SK-N-MC (cell line): ENCODE data around the gene ESD.
"Not testable (repeated sequence)": the region's sequence is repeated elsewhere in the genome, so short reads cannot be mapped to it uniquely, and the experiment has no call there.

Source experiments
- DNase-seq: peaks from one replicate; pipeline ENCODE4 v3.0.0-alpha.2; 2011; ENCODE audit warnings: low read depth, low spot score
- H3K27ac ChIP-seq: fragments of 200-600 bp; sonication (generic); 2 replicates; pipeline ENCODE4 v1.5.1; 2016; ENCODE audit warnings: mixed run types
- H3K36me3 ChIP-seq: fragments of 200-600 bp; sonication (generic); 2 replicates; pipeline ENCODE4 v1.6.1; 2017; ENCODE audit warnings: antibody characterized with exemption, low read length, mixed read lengths; ENCODE audit not compliant: insufficient read depth
- H3K4me3 ChIP-seq: fragments of 200-600 bp; sonication (generic); 2 replicates; pipeline ENCODE4 v1.5.1; 2016
- H3K9ac ChIP-seq: fragments of 200-600 bp; sonication (generic); 2 replicates; pipeline ENCODE4 v1.8.0; 2017; ENCODE audit warnings: mixed run types, mixed read lengths; ENCODE audit not compliant: insufficient read length
- H3K9me3 ChIP-seq: fragments of 200-600 bp; sonication (generic); 2 replicates; pipeline ENCODE4 v1.6.1; 2017; ENCODE audit warnings: low read depth, mild to moderate bottlenecking, antibody characterized with exemption, low read length, moderate library complexity, mixed read lengths
- EZH2 ChIP-seq: fragments of 200-600 bp; sonication (generic); IDR thresholded peaks from one replicate; pipeline ENCODE4 v1.6.1; 2017; ENCODE audit warnings: antibody characterized with exemption
- FOXP2 ChIP-seq: optimal IDR thresholded peaks from 2 replicates; pipeline ENCODE3; 2011; ENCODE audit warnings: mild to moderate bottlenecking, moderate library complexity; ENCODE audit not compliant: insufficient read depth; ENCODE audit errors: extremely low read length, control extremely low read depth
- POLR2AphosphoS5 ChIP-seq: IDR thresholded peaks from 2 replicates; pipeline ENCODE4 v1.6.1; 2012; ENCODE audit warnings: mild to moderate bottlenecking, low read depth, low read length, borderline replicate concordance

ESD gene

GRCh38 chr13:46778095-46778494, 18.9 kb downstream of the ESD start:
- Histone ChIP-seq H3K27ac (no peak overlapping the region), H3K9ac (no peak overlapping the region), H3K9me3 (no peaks in the 10 kb centered on the region), H3K36me3 (peaks cover 94% of the 10 kb centered on the region), H3K4me3 (no peak overlapping the region)
- TF ChIP-seq FOXP2: no peak
- no peak for TF ChIP-seq POLR2AphosphoS5
- TF ChIP-seq EZH2: no peak
- DNase-seq: no peak

GRCh38 chr13:46775385-46776107, 21.4 kb downstream of the ESD start:
- Histone ChIP-seq H3K4me3 (no peak overlapping the region), H3K27ac (no peak overlapping the region), H3K9ac (no peak overlapping the region), H3K36me3 (peaks cover 94% of the 10 kb centered on the region), H3K9me3 (no peaks in the 10 kb centered on the region)
- no peak for DNase-seq
- TF ChIP-seq POLR2AphosphoS5: no peak
- no peak for TF ChIP-seq EZH2
- TF ChIP-seq FOXP2: no peak

- H3K36me3 ChIP-seq: peaks cover 82% of the 10 kb centered on the region
- H3K27ac ChIP-seq: no peak overlapping the region
These were observed 23.4 kb downstream of the ESD start for GRCh38 chr13:46773541-46773940.

GRCh38 chr13:46771693-46772092, 25.3 kb downstream of the ESD start:
- Histone ChIP-seq H3K4me3 (no peak overlapping the region), H3K9ac (no peak overlapping the region), H3K36me3 (peaks cover 64% of the 10 kb centered on the region), H3K27ac (no peak overlapping the region), H3K9me3 (no peaks in the 10 kb centered on the region)
- no peak for DNase-seq
- no peak for TF ChIP-seq EZH2
- TF ChIP-seq POLR2AphosphoS5: no peak
- TF ChIP-seq FOXP2: no peak

More at GRCh38 chr13:46773541-46773940, 23.4 kb downstream of the ESD start:
- no peak for DNase-seq
- Histone ChIP-seq H3K9ac (no peak overlapping the region), H3K4me3 (no peak overlapping the region), H3K9me3 (no peaks in the 10 kb centered on the region)
- TF ChIP-seq FOXP2 (no peak), POLR2AphosphoS5 (no peak), EZH2 (no peak)

- H3K9me3 ChIP-seq, H3K4me3 ChIP-seq, H3K27ac ChIP-seq, DNase-seq, H3K9ac ChIP-seq: not testable (repeated sequence)
- H3K36me3 ChIP-seq: peaks cover 47% of the 10 kb centered on the region
These were observed 27.0 kb downstream of the ESD start for GRCh38 chr13:46769925-46770324.

GRCh38 chr13:46761866-46762265, 35.1 kb downstream of the ESD start:
- Histone ChIP-seq H3K36me3 (no peaks in the 10 kb centered on the region), H3K9me3 (no peaks in the 10 kb centered on the region), H3K4me3 (no peak overlapping the region), H3K9ac (no peak overlapping the region), H3K27ac (no peak overlapping the region)
- no peak for DNase-seq
- TF ChIP-seq EZH2: no peak
- no peak for TF ChIP-seq FOXP2
- no peak for TF ChIP-seq POLR2AphosphoS5

- H3K27ac ChIP-seq: no peak overlapping the region
- H3K4me3 ChIP-seq: no peak overlapping the region
- H3K36me3 ChIP-seq: no peaks in the 10 kb centered on the region
- H3K9me3 ChIP-seq: no peaks in the 10 kb centered on the region
- no peak overlapping the region for H3K9ac ChIP-seq
- no peak for DNase-seq
- no peak for TF ChIP-seq FOXP2
- TF ChIP-seq POLR2AphosphoS5: no peak
- no peak for TF ChIP-seq EZH2
These were observed 35.8 kb downstream of the ESD start for GRCh38 chr13:46761174-46761573.

GRCh38 chr13:46759846-46760245, 37.1 kb downstream of the ESD start:
- H3K36me3 ChIP-seq: no peaks in the 10 kb centered on the region
- H3K9me3 ChIP-seq: no peaks in the 10 kb centered on the region
- peak overlapping the region; percentile 56 for H3K9ac ChIP-seq
- TF ChIP-seq EZH2 (no peak), POLR2AphosphoS5 (peak; percentile 49; the same call in 1 of the 2 replicates)
- H3K27ac ChIP-seq: peak overlapping the region; percentile 88
- peak overlapping the region; percentile 56 for H3K4me3 ChIP-seq
- peak; percentile 39 for DNase-seq

- H3K4me3 ChIP-seq: no peak overlapping the region
- H3K27ac ChIP-seq: no peak overlapping the region
- H3K36me3 ChIP-seq: no peaks in the 10 kb centered on the region
- no peaks in the 10 kb centered on the region for H3K9me3 ChIP-seq
- no peak for DNase-seq
- no peak for TF ChIP-seq EZH2
- no peak for TF ChIP-seq POLR2AphosphoS5
- no peak for TF ChIP-seq FOXP2
- H3K9ac ChIP-seq: no peak overlapping the region
These were observed 39.3 kb downstream of the ESD start for GRCh38 chr13:46757640-46758039.
